Measurements from ENCODE around the gene RAD21L1.

Gene RAD21L1

DNA sequence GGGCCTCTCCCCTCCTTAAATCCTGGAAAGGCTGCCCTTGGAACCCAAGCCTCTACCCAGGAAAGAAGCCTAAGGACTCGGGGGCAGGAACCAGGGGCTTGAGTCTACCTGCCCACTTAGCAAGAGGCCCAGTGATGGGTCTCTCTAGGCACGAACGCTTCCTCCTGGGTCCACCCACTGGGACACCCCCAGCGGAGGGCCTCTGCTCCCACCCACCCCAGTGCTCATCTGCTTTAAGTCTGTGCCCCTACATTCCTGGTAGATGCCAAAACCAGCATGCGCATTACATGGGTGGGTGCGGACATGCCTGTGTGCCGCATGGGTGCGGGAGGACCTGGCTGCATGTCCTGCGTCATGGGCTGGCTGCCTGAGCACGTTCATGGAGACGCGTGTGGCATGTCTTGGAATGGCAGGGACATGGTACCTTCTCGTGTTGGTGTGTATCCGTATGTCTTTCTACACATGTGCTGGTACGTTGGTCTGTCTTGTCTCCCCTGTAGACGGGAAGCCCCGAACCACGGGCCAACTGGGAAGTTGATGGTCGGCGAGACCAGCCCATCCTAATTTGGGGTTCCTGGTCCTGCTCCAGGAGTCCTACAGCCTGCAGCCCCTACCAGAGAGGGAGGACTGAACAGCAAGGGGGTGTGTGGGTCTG is 69.6 kb downstream of the RAD21L1 start:
- TF ChIP-seq CTCF (IDR thresholded peaks at IDR 0.05) = no peak
- DNase-seq (ENCODE audit: low spot score) = no peak
- Histone ChIP-seq H3K4me3 (no peak overlapping the region), H3K27ac (no peak overlapping the region)

- no peak overlapping the region for H3K27ac ChIP-seq
- DNase-seq (ENCODE audit: low spot score) = no peak
- no peak for TF ChIP-seq CTCF (IDR thresholded peaks at IDR 0.05)
These were observed 70.3 kb downstream of the RAD21L1 start for GRCh38 chr20:1296117-1296610.

DNA sequence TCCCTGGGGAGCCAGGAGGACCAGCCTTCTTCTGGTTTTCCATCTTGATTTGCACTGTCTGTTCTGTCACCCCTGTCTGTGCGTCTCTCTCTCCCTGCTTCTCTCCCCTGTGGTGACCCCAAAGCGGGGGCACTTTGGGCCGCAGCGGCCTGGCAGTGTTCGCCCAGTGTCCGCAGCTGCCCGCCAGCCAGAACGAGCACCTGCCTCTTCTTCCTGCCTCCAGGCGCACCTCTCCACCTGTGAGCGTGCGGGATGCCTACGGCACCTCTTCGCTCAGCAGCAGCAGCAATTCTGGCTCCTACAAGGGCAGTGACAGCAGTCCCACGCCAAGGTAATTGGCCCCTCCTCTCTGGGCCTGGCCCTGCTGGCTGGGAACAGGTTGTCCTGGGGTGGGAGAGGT is 71.1 kb downstream of the RAD21L1 start:
- no peak for TF ChIP-seq CTCF (IDR thresholded peaks at IDR 0.05)
- DNase-seq (ENCODE audit: low spot score) = no peak
- Histone ChIP-seq H3K4me3 (no peak overlapping the region), H3K27ac (no peak overlapping the region)

More at GRCh38 chr20:1296117-1296610, 70.3 kb downstream of the RAD21L1 start:
- no peak overlapping the region for H3K4me3 ChIP-seq

GRCh38 chr20:1297486-1297885 is 71.6 kb downstream of the RAD21L1 start:
- no peak for TF ChIP-seq CTCF (IDR thresholded peaks at IDR 0.05)
- H3K27ac ChIP-seq = no peak overlapping the region
- no peak overlapping the region for H3K4me3 ChIP-seq
- no peak for DNase-seq (ENCODE audit: low spot score)

DNA sequence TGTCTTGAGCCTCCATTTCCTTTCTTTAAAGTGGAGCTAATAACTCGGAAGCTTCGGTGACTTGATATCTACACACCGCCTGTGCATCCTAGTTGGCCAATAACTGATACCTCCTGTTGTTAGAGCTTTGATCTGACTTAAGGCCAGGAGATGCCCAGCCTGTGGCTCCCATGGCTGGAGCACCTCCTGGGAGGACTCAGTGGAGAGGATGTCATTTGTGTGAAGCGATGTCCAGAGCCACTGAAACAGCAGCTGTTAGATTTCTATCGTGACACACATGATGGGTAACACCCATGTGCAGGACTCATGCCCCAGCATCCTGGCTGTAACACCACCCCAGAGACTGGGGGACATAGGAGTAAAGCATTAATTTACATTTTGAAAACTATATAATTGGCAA is 72.3 kb downstream of the RAD21L1 start:
- Histone ChIP-seq H3K27ac (no peak overlapping the region), H3K4me3 (no peak overlapping the region)
- no peak for DNase-seq (ENCODE audit: low spot score)
- TF ChIP-seq CTCF (IDR thresholded peaks at IDR 0.05) = no peak

GRCh38 chr20:1298888-1299511 is 73.2 kb downstream of the RAD21L1 start:
- H3K4me3 ChIP-seq = no peak overlapping the region
- no peak overlapping the region for H3K27ac ChIP-seq
- TF ChIP-seq CTCF (IDR thresholded peaks at IDR 0.05) = no peak
- no peak for DNase-seq (ENCODE audit: low spot score)

- DNase-seq (ENCODE audit: low spot score) = no peak
- TF ChIP-seq CTCF (IDR thresholded peaks at IDR 0.05) = no peak
- Histone ChIP-seq H3K27ac (no peak overlapping the region), H3K4me3 (no peak overlapping the region)
These were observed 73.7 kb downstream of the RAD21L1 start for GRCh38 chr20:1299522-1299921.

Data from coronary artery (tissue), 2 donors.